Astrocyte (in vitro differentiated cells and primary cell): ENCODE results near the gene ZFAND2A. TPM values are rescaled to one million over a fixed set of nuclear protein-coding genes. Genes with fewer than 3 reads are reported as not detected.
"Not testable (repeated sequence)": the region's sequence is repeated elsewhere in the genome, so short reads cannot be mapped to it uniquely, and the experiment has no call there.

Experiments used
- DNase-seq: peaks from one replicate; pipeline ENCODE4 v3.0.0-alpha.2; 2010; ENCODE audit warnings: low read depth
- FAIRE-seq: peaks from 2 replicates; lab custom pipeline; 2011; peaks lifted over from hg19 to GRCh38; lab: Jason Lieb, UNC
- H2AFZ ChIP-seq: 2 replicates; pipeline ENCODE4 v1.6.0; 2012; ENCODE audit warnings: low read depth, low read length, inconsistent platforms
- H3K27ac ChIP-seq: 2 replicates; pipeline ENCODE4 v1.5.1; 2011; ENCODE audit warnings: low read depth, low read length, inconsistent platforms
- H3K27me3 ChIP-seq: 2 replicates; pipeline ENCODE4 v1.6.0; 2011; ENCODE audit warnings: low read length, inconsistent platforms; ENCODE audit not compliant: insufficient read depth
- H3K36me3 ChIP-seq: 2 replicates; pipeline ENCODE4 v1.5.1; 2011; ENCODE audit warnings: low read length, inconsistent platforms; ENCODE audit not compliant: insufficient read depth
- H3K4me1 ChIP-seq: 2 replicates; pipeline ENCODE4 v1.5.1; 2011; ENCODE audit warnings: low read length, inconsistent platforms; ENCODE audit not compliant: insufficient read depth
- H3K4me2 ChIP-seq: 2 replicates; pipeline ENCODE4 v1.6.0; 2012; ENCODE audit warnings: low read length, inconsistent platforms
- H3K4me3 ChIP-seq: 2 replicates; pipeline ENCODE4 v1.5.1; 2011; ENCODE audit warnings: low read depth, mild to moderate bottlenecking, low read length, inconsistent platforms; ENCODE audit not compliant: insufficient read depth
- H3K79me2 ChIP-seq: 2 replicates; pipeline ENCODE4 v1.6.0; 2012; ENCODE audit warnings: mild to moderate bottlenecking, low read length, inconsistent platforms; ENCODE audit not compliant: insufficient read depth
- H3K9ac ChIP-seq: 2 replicates; pipeline ENCODE4 v1.6.0; 2012; ENCODE audit warnings: mild to moderate bottlenecking, low read length, inconsistent platforms
- H3K9me3 ChIP-seq: 2 replicates; pipeline ENCODE4 v1.5.1; 2012; ENCODE audit warnings: low read depth, mild to moderate bottlenecking, low read length, inconsistent platforms; ENCODE audit not compliant: insufficient read depth
- H4K20me1 ChIP-seq: 2 replicates; pipeline ENCODE4 v1.6.0; 2012; ENCODE audit warnings: low read length, inconsistent platforms; ENCODE audit not compliant: insufficient read depth
- H3K27ac Mint-ChIP-seq: one replicate; pipeline ENCODE4 v1.8.0; 2021; ENCODE audit warnings: mild to moderate bottlenecking, mixed read lengths; ENCODE audit not compliant: unreplicated experiment
- H3K27me3 Mint-ChIP-seq: one replicate; pipeline ENCODE4 v1.8.0; 2021; ENCODE audit warnings: low read depth, mixed read lengths; ENCODE audit not compliant: unreplicated experiment
- H3K36me3 Mint-ChIP-seq: one replicate; pipeline ENCODE4 v1.8.0; 2021; ENCODE audit warnings: low read depth, mixed read lengths; ENCODE audit not compliant: unreplicated experiment
- H3K4me1 Mint-ChIP-seq: one replicate; pipeline ENCODE4 v1.8.0; 2021; ENCODE audit warnings: low read depth, mixed read lengths; ENCODE audit not compliant: unreplicated experiment
- H3K4me3 Mint-ChIP-seq: one replicate; pipeline ENCODE4 v1.8.0; 2021; ENCODE audit warnings: mild to moderate bottlenecking, moderate library complexity, mixed read lengths; ENCODE audit not compliant: unreplicated experiment
- H3K9me3 Mint-ChIP-seq: one replicate; pipeline ENCODE4 v1.8.0; 2021; ENCODE audit warnings: mild to moderate bottlenecking, mixed read lengths; ENCODE audit not compliant: unreplicated experiment
- EZH2 ChIP-seq: IDR thresholded peaks from 2 replicates; pipeline ENCODE4 v1.6.1; 2012; ENCODE audit warnings: mild to moderate bottlenecking, low read length, inconsistent platforms; ENCODE audit not compliant: insufficient read depth
- total RNA-seq: library from RNA; stranded (reverse); gene quantifications from 2 replicates; pipeline ENCODE4 v1.2.1, GENCODE V29; 2021
- TF ChIP-seq, protein P1 (sequence below): IDR thresholded peaks from 2 replicates; pipeline ENCODE4 v1.5.1; 2011; ENCODE audit warnings: low read depth, mild to moderate bottlenecking, inconsistent platforms, low read length, moderate library complexity; ENCODE audit not compliant: insufficient read depth

The ZFAND2A gene
- total RNA-seq, 1 donor from 2014 or later = 45.5 TPM

DNA sequence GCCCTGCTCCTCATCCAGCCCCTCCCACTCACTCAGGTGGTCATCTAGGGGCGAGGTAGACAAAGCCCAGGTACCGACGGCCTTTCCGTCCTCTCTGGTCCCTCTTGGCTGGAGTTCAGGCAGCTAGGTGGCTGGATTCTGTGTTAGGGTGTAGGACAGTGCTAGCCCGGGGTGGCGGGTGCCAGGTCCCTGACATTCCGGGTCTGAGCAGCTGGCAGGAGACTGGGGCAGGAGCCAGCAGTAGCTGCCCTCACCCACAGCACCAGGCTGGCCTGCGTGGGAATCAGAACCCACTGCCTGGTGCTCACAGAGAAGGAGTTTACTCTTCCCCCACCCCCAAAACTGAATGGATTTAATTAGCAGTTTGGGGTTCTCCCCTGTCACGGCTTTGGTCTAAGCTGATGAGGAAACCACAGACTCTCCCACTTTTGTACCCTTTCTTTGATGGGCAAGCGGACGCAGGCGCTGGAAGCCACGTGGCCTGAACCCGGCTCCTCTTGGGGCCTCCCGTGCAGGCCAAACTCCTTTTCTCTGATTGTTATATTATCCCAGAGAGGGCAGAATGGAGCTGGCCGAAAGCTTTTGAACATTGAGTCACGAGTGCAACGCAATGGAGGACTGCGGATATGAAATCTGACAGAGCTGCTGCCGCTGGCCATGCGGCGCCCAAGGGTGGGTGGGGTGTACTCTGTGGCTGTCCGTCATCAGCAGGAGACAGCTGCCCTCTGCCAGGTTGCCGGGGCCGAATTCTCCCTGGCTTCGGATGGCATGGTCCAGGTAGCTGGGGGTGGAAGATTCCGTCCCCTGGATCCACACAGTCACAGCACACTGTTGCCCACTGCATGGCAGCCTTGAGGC, 12.9 kb upstream of the ZFAND2A start:
- Histone ChIP-seq H3K4me1 (peaks cover 12% of the 10 kb centered on the region), H3K27me3 (no peaks in the 10 kb centered on the region), H3K9me3 (no peaks in the 10 kb centered on the region), H4K20me1 (no peaks in the 10 kb centered on the region), H3K36me3 (no peaks in the 10 kb centered on the region), H3K9ac (no peak overlapping the region), H3K4me2 (no peak overlapping the region), H3K79me2 (no peaks in the 10 kb centered on the region), H3K27ac (no peak overlapping the region), H2AFZ (no peak overlapping the region), H3K4me3 (no peak overlapping the region)
- Mint-ChIP-seq H3K4me1 (peaks cover 4% of the 10 kb centered on the region), H3K4me3 (no peak overlapping the region), H3K27me3 (peaks cover 3% of the 10 kb centered on the region), H3K36me3 (no peaks in the 10 kb centered on the region), H3K9me3 (no peaks in the 10 kb centered on the region), H3K27ac (no peak overlapping the region)
- FAIRE-seq = no peak
- TF ChIP-seq, protein P1, sequence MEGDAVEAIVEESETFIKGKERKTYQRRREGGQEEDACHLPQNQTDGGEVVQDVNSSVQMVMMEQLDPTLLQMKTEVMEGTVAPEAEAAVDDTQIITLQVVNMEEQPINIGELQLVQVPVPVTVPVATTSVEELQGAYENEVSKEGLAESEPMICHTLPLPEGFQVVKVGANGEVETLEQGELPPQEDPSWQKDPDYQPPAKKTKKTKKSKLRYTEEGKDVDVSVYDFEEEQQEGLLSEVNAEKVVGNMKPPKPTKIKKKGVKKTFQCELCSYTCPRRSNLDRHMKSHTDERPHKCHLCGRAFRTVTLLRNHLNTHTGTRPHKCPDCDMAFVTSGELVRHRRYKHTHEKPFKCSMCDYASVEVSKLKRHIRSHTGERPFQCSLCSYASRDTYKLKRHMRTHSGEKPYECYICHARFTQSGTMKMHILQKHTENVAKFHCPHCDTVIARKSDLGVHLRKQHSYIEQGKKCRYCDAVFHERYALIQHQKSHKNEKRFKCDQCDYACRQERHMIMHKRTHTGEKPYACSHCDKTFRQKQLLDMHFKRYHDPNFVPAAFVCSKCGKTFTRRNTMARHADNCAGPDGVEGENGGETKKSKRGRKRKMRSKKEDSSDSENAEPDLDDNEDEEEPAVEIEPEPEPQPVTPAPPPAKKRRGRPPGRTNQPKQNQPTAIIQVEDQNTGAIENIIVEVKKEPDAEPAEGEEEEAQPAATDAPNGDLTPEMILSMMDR = no peak
- TF ChIP-seq EZH2 = no peak
- no peak for DNase-seq

DNA sequence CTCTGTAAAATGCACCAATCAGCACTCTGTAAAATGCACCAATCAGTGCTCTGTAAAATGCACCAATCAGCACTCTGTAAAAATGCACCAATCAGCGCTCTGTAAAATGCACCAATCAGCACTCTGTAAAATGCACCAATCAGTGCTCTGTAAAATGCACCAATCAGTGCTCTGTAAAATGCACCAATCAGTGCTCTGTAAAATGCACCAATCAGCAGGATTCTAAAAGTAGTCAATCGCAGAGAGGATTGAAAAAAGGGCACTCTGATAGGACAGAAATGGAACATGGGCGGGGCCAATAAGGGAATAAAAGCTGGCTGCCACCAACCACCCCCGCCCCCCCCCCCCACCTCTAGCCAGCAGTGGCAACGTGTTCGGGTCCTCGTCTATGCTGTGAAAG, 11.5 kb upstream of the ZFAND2A start:
- H3K27me3 Mint-ChIP-seq, H3K4me3 ChIP-seq, H3K9me3 ChIP-seq, H3K9me3 Mint-ChIP-seq, H3K79me2 ChIP-seq, H3K27ac ChIP-seq, H3K36me3 ChIP-seq, H3K9ac ChIP-seq, H2AFZ ChIP-seq, FAIRE-seq, H4K20me1 ChIP-seq, DNase-seq, H3K36me3 Mint-ChIP-seq, H3K27me3 ChIP-seq, H3K4me2 ChIP-seq, H3K4me1 Mint-ChIP-seq, H3K4me3 Mint-ChIP-seq, H3K27ac Mint-ChIP-seq: not testable (repeated sequence)
- peaks cover 12% of the 10 kb centered on the region for H3K4me1 ChIP-seq

DNA sequence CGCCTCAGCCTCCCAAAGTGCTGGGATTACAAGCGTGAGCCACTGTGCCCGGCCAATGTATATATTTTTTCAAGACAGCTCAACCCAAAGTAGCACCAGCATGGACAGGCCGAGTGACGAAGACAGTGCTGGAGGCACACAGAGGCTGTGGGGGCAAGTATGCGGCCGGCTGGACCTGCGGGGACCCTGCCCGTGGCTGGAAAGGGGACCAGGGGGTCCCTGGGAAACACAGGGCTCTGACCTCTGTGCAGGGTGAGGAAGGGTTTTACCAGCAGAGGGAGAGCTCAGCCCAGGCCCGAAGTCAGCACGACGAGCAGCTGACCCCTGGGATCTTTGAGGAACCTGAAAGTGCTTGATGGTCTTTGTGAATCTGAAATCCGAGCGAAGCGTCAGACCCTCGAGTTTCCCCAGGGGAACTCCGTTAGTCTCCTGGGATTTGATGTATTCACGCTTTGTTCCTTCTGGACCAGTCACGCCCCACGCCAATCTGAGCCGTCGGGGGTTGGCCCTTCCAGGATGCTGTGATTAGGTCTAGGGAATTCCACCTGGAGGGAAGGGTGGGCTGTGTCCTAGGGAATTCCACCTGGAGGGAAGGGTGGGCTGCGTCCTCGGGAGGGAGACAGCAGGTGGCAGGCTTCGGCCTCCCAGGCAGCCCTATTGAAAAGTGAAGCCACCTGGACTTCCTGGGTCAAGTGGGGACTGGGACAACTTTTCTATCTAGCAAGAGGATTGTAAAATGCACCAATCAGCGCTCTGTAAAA, 10.9 kb upstream of the ZFAND2A start:
- H3K4me1 Mint-ChIP-seq = no peaks in the 10 kb centered on the region
- FAIRE-seq = no peak

More for the DNA sequence above, 10.9 kb upstream of the ZFAND2A start:
- Mint-ChIP-seq H3K9me3 (no peaks in the 10 kb centered on the region), H3K36me3 (no peaks in the 10 kb centered on the region), H3K27me3 (peaks cover 3% of the 10 kb centered on the region), H3K27ac (no peak overlapping the region), H3K4me3 (no peak overlapping the region)
- Histone ChIP-seq H3K9ac (no peak overlapping the region), H3K4me1 (peaks cover 8% of the 10 kb centered on the region), H2AFZ (no peak overlapping the region), H3K4me3 (no peak overlapping the region), H3K27ac (no peak overlapping the region), H4K20me1 (no peaks in the 10 kb centered on the region), H3K9me3 (no peaks in the 10 kb centered on the region), H3K79me2 (no peaks in the 10 kb centered on the region), H3K4me2 (no peak overlapping the region), H3K27me3 (no peaks in the 10 kb centered on the region), H3K36me3 (no peaks in the 10 kb centered on the region)
- TF ChIP-seq, protein P1 = no peak
- TF ChIP-seq EZH2 = no peak
- DNase-seq = no peak
